HEK293 (cell line): ENCODE measurements around the gene FUCA1.

Source experiments
- BCL6B ChIP-seq: fragments of 450-650 bp; formaldehyde crosslinking; IDR thresholded peaks from 2 replicates; pipeline ENCODE4 v1.5.1; 2017; ENCODE audit warnings: missing biosample characterization, missing genetic modification characterization
- FEZF1 ChIP-seq: fragments of 450-650 bp; formaldehyde crosslinking; IDR thresholded peaks from 2 replicates; pipeline ENCODE4 v1.5.1; 2016; ENCODE audit warnings: missing biosample characterization, missing genetic modification characterization
- GFI1B ChIP-seq: fragments of 450-650 bp; formaldehyde crosslinking; IDR thresholded peaks from 2 replicates; pipeline ENCODE4 v1.5.1; 2016; ENCODE audit warnings: missing biosample characterization, missing genetic modification characterization
- HOXA7 ChIP-seq: sonication (generic); formaldehyde crosslinking; IDR thresholded peaks from 2 replicates; pipeline ENCODE4 v1.8.1; 2022; ENCODE audit warnings: missing genetic modification reagents, borderline replicate concordance
- HOXD13 ChIP-seq: sonication (generic); formaldehyde crosslinking; IDR thresholded peaks from 2 replicates; pipeline ENCODE4 v1.8.0; 2022; ENCODE audit warnings: missing genetic modification reagents, borderline replicate concordance
- PBX3 ChIP-seq: sonication (generic); formaldehyde crosslinking; IDR thresholded peaks from 2 replicates; pipeline ENCODE4 v1.8.1; 2022; ENCODE audit warnings: mild to moderate bottlenecking, moderate library complexity, missing genetic modification reagents
- SP3 ChIP-seq: fragments of 450-650 bp; formaldehyde crosslinking; IDR thresholded peaks from 2 replicates; pipeline ENCODE4 v1.5.1; 2016; ENCODE audit warnings: missing biosample characterization, missing genetic modification characterization
- SP7 ChIP-seq: fragments of 450-650 bp; formaldehyde crosslinking; IDR thresholded peaks from 2 replicates; pipeline ENCODE4 v1.5.1; 2016; ENCODE audit warnings: missing biosample characterization, missing genetic modification characterization
- WT1 ChIP-seq: fragments of 450-650 bp; formaldehyde crosslinking; IDR thresholded peaks from 2 replicates; pipeline ENCODE4 v1.5.1; 2016; ENCODE audit warnings: missing biosample characterization, missing genetic modification characterization
- ZBTB11 ChIP-seq: fragments of 450-650 bp; formaldehyde crosslinking; conservative IDR thresholded peaks from 2 replicates; pipeline ENCODE4 v1.5.1; 2016; ENCODE audit warnings: low read depth, missing biosample characterization, missing genetic modification characterization
- ZBTB17 ChIP-seq: fragments of 450-650 bp; formaldehyde crosslinking; IDR thresholded peaks from 2 replicates; pipeline ENCODE4 v1.5.1; 2016; ENCODE audit warnings: missing biosample characterization, missing genetic modification characterization
- ZBTB7A ChIP-seq: fragments of 450-650 bp; formaldehyde crosslinking; IDR thresholded peaks from 2 replicates; pipeline ENCODE4 v1.5.1; 2016; ENCODE audit warnings: low read depth, missing biosample characterization, missing genetic modification characterization
- ZNF132 ChIP-seq: fragments of 450-650 bp; formaldehyde crosslinking; IDR thresholded peaks from 2 replicates; pipeline ENCODE4 v1.5.1; 2017; ENCODE audit warnings: missing biosample characterization, missing genetic modification characterization, borderline replicate concordance
- ZNF174 ChIP-seq: fragments of 450-650 bp; formaldehyde crosslinking; IDR thresholded peaks from 2 replicates; pipeline ENCODE4 v1.5.0; 2017; ENCODE audit warnings: missing biosample characterization, mild to moderate bottlenecking, missing genetic modification characterization
- ZNF211 ChIP-seq: fragments of 450-650 bp; formaldehyde crosslinking; IDR thresholded peaks from 2 replicates; pipeline ENCODE4 v1.5.1; 2016; ENCODE audit warnings: low read depth, missing biosample characterization, missing genetic modification characterization
- ZNF26 ChIP-seq: fragments of 450-650 bp; formaldehyde crosslinking; IDR thresholded peaks from 2 replicates; pipeline ENCODE4 v1.5.1; 2016; ENCODE audit warnings: missing biosample characterization, missing genetic modification characterization
- ZNF324 ChIP-seq: fragments of 450-650 bp; formaldehyde crosslinking; IDR thresholded peaks from 2 replicates; pipeline ENCODE4 v1.5.1; 2016; ENCODE audit warnings: missing biosample characterization, missing genetic modification characterization
- ZNF335 ChIP-seq: fragments of 450-650 bp; formaldehyde crosslinking; conservative IDR thresholded peaks from 2 replicates; pipeline ENCODE4 v1.5.1; 2016; ENCODE audit warnings: missing biosample characterization, missing genetic modification characterization
- ZNF548 ChIP-seq: fragments of 450-650 bp; formaldehyde crosslinking; IDR thresholded peaks from 2 replicates; pipeline ENCODE4 v1.5.1; 2016; ENCODE audit warnings: missing biosample characterization, missing genetic modification characterization
- ZNF585B ChIP-seq: fragments of 450-650 bp; formaldehyde crosslinking; IDR thresholded peaks from 2 replicates; pipeline ENCODE4 v1.5.1; 2016; ENCODE audit warnings: missing biosample characterization, missing genetic modification characterization
- ZNF623 ChIP-seq: fragments of 450-650 bp; formaldehyde crosslinking; IDR thresholded peaks from 2 replicates; pipeline ENCODE4 v1.5.1; 2016; ENCODE audit warnings: missing biosample characterization, missing genetic modification characterization
- ZNF639 ChIP-seq: fragments of 450-650 bp; formaldehyde crosslinking; IDR thresholded peaks from 2 replicates; pipeline ENCODE4 v1.5.1; 2016; ENCODE audit warnings: missing biosample characterization, missing genetic modification characterization
- ZNF664 ChIP-seq: fragments of 450-650 bp; formaldehyde crosslinking; IDR thresholded peaks from 2 replicates; pipeline ENCODE4 v1.5.1; 2016; ENCODE audit warnings: missing biosample characterization, missing genetic modification characterization
- ZNF677 ChIP-seq: fragments of 450-650 bp; IDR thresholded peaks from 2 replicates; pipeline ENCODE4 v1.5.0; 2018; ENCODE audit warnings: missing biosample characterization, mild to moderate bottlenecking, missing genetic modification characterization, moderate library complexity
- ZNF692 ChIP-seq: fragments of 450-650 bp; formaldehyde crosslinking; IDR thresholded peaks from 2 replicates; pipeline ENCODE4 v1.5.1; 2016; ENCODE audit warnings: missing biosample characterization, missing genetic modification characterization
- ZNF704 ChIP-seq: fragments of 450-650 bp; formaldehyde crosslinking; IDR thresholded peaks from 2 replicates; pipeline ENCODE4 v1.5.1; 2016; ENCODE audit warnings: missing biosample characterization, missing genetic modification characterization
- ZNF837 ChIP-seq: fragments of 450-650 bp; formaldehyde crosslinking; IDR thresholded peaks from 2 replicates; pipeline ENCODE4 v1.5.1; 2016; ENCODE audit warnings: missing biosample characterization, missing genetic modification characterization
- ZSCAN4 ChIP-seq: fragments of 450-650 bp; formaldehyde crosslinking; IDR thresholded peaks from 2 replicates; pipeline ENCODE4 v1.5.1; 2017; ENCODE audit warnings: missing biosample characterization, missing genetic modification characterization

FUCA1 gene

GRCh38 chr1:23867895-23868556 is at the start of gene FUCA1 (continued):
- TF ChIP-seq SP3 (tag by site-specific recombination) (peak; percentile 62), BCL6B (tag by site-specific recombination) (no peak), HOXA7 (CRISPR knock-in tag) (no peak), ZNF664 (no peak), ZNF677 (tag by site-specific recombination) (no peak), HOXD13 (no peak), ZBTB17 (tag by site-specific recombination) (0 out of 2 replicates have a peak, but pooled peaks have one; percentile 42), ZNF211 (tag by site-specific recombination) (no peak), ZNF623 (tag by site-specific recombination) (no peak), ZNF837 (no peak), WT1 (tag by site-specific recombination) (no peak), ZNF335 (peak; percentile 90), ZNF324 (tag by site-specific recombination) (no peak), SP7 (tag by site-specific recombination) (peak; percentile 56), FEZF1 (tag by site-specific recombination) (0 out of 2 replicates have a peak, but pooled peaks have one; percentile 6), ZBTB7A (tag by site-specific recombination) (no peak), ZNF132 (tag by site-specific recombination) (no peak), ZNF639 (tag by site-specific recombination) (no peak), ZSCAN4 (no peak), ZNF174 (tag by site-specific recombination) (no peak), ZNF692 (tag by site-specific recombination) (peak; percentile 88), GFI1B (no peak), ZNF26 (tag by site-specific recombination) (no peak), PBX3 (CRISPR knock-in tag) (peak; percentile 63; the same call in 1 of the 2 replicates), ZNF704 (tag by site-specific recombination) (no peak), ZNF548 (tag by site-specific recombination) (no peak), ZNF585B (tag by site-specific recombination) (no peak), ZBTB11 (tag by site-specific recombination) (no peak; the same call in none of the 2 replicates)
